Ureter (tissue), 1 donor: Measurements from ENCODE around the gene FLAD1. TPM values are rescaled to one million over a fixed set of nuclear protein-coding genes. Genes with fewer than 3 reads are reported as not detected.

Experiments used
- DNase-seq: peaks from one replicate; pipeline ENCODE4 v3.0.0-alpha.2; 2020; ENCODE audit warnings: low spot score
- total RNA-seq: library from RNA; stranded (reverse); gene quantifications from one replicate; pipeline ENCODE4 v1.2.4, GENCODE V29; 2023
- donor health status: DM: yes; HTN: yes; CAD: no.

The FLAD1 gene
- 48.3 TPM for total RNA-seq

DNA sequence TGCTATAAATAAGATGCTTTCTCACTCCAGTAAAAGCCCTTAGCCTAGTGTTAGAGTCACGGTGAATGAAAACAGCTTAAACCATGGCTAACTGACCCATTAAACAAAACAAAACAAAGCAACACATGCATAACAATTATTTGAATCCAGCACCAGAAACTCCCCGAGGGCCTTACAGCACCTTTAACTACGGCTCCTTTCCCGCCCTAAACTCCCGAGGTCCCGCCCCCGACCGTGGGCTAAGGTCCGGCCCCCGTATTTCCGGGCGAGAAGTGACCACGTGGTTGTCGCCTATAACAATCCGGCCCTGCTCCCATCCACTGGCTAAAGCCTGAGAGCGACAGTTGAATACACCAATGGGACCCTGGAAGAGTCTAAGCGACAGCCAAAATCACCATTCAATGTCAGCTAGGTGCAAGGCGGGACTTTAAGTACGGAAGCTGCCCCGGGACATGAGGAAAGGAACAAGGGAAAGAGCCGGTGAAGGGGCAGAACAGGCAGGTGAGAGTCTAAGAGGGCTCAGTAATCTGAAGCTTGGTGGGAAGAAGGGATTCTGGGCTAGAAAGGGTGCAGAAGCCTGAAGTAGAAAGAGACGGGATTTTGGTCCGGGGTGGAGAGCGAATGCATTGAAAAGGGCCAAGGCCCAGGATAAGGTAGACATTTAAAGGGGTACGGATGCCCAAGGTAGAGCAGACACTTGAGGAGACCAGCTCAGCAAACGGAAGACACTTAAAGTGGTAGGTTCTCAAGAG lies at the start of gene FLAD1:
TSS of gene FLAD1 (plus strand) at position 448 of the 752 bp plus-strand sequence. CDS start 351 bp downstream, outside the sequence.
- DNase-seq: peak; percentile 98

DNA sequence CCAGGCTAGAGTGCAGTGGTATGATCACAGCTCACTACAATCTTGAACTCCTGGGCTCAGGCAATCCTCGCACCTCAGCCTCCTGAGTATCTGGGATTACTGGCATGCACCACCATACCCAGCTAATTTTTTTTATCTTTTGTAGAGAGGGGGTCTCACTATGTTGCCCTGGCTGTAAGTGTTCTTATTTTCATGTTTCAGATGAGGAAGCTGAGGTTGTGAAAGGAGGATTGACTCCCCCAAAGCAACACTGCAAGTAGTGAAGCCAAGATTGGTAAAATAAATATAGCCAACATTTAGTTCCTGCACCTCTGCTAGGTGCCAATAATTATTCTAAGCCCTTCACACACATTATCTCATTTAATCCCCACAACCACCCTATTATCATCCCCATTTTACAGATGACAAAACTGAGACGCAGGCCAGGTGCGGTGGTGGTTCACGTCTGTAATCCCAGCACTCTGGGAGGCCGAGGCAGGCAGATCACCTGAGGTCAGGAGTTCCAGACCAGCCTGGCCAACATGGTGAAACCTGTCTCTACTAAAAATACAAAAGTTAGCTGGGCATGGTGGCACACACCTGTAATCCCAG lies 48.7 kb upstream of the FLAD1 start:
- DNase-seq: no peak

DNA sequence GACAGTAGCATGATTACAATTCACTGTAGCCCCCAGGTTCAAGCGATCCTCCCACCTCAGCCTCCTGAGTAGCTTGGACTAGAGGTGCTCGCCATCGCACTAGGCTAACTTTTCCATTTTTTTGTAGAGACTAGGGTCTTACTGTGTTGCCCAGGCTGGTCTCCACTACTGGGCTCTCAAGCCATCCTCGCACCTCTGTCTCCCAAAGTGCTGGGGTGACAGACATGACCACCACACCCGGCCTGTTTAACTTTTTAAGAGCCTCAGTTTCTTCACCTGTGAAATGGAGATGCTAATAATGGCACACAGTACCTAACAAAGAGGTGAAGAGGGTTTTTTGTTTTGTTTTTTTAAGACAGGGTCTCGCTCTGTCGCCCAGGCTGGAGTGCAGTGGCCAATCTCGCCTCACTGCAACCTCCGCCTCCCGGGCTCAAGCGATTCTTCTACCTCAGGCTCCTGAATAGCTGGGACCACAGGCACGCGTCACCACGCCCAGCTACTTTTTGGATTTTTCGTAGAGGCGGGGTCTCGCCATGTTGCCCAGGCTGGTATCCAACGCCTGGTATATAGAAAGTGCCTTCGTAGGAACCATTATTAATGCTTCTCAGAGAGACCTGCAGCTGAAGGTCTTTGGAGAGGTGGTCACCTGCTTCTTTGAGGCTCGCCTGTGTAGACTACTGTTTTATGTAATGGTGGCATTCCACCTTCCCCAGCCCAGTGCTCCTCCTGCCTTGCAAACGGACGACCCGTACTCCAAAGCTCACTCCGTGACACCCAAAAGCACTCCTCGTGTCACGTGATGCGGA lies 47.2 kb upstream of the FLAD1 start:
- no peak for DNase-seq

DNA sequence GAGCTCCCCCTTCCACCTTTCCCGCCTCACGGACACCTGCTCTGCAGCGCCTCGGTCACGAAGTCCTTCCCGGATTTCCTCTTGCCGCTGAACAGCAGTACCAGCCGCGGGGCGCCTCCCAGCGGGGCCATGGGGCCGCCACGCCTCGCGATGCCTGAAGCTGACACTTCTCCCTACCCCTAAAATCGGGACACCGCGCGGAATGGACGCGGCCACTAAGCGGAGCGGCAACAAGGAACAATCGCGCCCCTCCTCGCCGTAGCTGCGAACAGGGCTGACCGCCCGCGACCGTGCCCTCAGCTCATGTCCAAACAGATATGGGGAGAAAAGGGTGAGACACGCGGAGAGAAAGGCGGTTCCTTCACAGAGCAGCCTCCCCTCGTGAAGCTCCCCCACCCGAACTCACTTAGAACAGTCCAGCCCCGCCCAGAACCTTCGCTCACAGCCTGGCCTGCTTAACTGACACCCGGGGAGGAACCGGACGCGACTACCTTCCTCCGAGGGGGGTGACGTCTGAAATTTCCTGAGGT lies 46.5 kb upstream of the FLAD1 start, which contains the start of gene PMVK:
TSS of gene PMVK (minus strand) at position 165 of the 530 bp plus-strand sequence. CDS start at position 131, 34 bp downstream.
- peak; percentile 98 for DNase-seq

DNA sequence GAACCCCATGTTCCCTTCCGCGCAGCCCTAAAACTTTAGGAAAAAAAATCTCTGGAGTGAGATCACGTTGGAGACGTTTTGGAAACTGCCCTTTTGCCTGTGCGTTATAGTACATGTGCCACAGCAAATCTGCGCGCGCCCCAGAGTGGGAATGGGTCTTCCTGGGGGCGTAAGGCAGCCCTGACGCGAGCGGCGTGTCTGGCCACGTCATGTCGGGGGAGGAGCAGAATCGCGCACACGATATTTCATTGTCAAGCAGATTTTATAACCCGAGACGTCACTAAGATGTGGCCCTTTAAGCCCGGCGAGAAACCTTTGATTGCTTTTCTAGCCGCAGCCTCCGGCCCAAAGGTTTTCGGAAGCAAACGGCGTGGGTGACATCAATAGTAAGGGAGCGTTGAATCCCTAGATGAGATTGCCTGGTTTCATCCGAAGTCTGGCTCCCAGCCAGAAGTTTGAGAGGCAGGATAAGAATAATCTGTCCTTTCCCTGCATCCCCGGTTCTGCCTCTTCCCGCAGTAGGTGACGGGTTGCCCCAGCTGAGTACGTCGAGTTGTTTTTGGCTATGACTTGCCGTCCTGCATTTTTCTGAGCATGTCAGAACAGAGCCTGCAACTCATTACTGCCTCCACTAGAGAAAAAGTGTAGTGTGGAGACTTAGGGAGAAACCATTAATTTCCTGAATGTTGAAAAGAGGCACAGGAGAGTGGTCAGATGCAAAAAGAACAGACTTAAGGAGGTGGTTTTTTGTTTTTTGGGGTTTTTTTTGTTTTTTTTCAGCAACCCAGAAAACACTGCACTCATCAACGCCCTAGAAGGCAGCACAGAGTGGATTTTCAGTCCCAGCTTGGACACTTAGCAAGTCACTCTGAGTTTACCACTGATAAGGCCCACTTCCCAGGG lies 45.8 kb upstream of the FLAD1 start:
- DNase-seq: peak; percentile 92

DNA sequence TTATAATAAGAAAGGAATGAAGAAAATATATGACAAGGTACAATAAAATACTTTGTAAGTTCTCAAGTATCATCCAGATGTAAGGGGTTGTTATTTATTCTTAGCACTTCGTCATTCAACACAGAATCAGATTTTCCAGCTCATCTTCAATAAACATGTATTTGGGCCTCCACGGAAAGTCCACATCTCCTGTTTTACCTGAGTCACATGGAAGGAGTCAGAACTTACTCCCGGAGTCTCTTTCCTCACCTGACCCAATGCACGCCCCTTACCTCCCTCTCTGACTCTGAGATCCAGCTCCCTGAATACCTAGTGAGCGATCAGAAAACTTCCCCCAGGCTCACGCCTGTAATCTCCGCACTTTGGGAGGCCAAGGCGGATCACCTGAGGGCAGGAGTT lies 45.2 kb upstream of the FLAD1 start:
- no peak for DNase-seq

DNA sequence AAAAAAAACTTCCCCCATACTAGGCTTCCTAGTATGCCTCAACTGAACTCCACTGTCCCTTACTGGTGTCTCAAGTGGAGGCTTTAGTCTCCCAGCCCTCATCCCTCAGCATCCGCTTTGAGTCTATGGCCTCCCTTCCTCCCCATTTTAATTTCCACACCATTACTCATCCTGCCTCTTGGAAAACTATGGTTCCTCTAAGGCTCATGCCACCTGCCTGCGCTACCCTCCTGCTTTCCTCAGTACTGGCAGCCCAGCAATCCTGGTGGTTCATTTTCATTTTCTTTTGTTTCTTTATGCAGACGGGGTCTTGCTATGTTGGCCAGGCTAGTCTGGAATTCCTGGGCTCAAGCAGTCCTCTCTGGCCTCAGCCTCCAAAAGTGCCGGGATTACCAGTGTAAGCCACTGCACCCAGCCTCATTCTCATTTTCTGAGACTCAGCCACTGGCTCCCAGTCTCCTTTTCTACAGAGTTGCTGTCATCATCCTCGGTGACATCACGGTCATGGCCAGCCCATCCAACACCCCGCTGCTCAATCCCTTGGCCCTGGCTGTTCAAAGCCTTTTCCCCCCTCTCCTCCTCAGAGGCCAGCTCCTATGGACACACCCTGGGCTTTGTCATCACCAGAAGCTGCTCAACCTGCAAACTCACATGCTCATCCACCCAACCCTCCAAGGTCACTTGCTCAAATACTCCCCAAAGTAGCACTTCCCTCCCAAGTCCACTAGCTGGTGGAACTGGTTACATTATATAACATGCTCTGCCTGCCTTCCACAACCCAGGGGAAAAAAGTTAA lies 44.3 kb upstream of the FLAD1 start:
- peak; percentile 76 for DNase-seq

DNA sequence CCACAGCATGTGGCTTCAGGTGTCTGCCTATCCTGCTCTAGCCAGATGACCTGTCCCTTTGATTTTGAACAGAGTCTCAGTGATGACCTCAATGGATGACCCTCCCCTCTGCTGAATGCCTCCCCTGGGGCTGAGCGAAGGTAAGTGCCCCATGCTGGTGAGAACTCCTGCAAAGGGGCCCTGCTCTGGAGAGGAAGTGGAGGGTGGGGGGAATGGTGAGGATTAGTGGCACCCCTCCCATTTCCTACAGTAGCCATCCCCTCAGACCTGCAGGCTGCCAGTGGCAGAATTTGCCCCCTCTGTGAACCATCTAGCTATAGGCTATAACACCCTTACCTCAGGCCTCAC lies 43.0 kb upstream of the FLAD1 start:
- DNase-seq: no peak

DNA sequence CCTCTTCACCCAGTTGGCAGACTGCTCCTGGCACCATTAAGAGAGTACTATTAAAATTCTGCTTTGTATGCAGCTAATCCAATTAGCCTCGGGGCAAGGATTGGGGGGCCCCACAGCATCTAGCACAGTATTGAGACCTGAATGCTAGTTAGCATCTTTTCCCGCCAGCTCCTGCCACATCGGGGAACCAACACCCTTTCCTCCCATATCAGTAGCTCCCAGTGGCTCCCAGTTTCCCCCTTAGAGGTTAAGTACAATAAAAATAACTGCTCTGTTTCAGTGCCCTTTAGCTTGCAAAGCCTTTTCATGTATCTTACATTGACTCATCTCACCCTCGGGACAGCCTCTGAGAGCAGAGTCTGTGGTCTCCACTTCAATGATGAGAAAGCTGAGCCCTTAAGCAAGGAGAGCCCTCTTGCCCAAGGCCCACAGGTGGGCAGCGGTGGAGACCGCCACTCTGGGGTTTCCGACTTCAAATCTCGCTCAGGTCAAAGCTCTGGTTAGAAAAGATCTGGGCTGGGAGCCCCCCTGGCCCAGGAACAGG lies 42.4 kb upstream of the FLAD1 start:
- DNase-seq: no peak

DNA sequence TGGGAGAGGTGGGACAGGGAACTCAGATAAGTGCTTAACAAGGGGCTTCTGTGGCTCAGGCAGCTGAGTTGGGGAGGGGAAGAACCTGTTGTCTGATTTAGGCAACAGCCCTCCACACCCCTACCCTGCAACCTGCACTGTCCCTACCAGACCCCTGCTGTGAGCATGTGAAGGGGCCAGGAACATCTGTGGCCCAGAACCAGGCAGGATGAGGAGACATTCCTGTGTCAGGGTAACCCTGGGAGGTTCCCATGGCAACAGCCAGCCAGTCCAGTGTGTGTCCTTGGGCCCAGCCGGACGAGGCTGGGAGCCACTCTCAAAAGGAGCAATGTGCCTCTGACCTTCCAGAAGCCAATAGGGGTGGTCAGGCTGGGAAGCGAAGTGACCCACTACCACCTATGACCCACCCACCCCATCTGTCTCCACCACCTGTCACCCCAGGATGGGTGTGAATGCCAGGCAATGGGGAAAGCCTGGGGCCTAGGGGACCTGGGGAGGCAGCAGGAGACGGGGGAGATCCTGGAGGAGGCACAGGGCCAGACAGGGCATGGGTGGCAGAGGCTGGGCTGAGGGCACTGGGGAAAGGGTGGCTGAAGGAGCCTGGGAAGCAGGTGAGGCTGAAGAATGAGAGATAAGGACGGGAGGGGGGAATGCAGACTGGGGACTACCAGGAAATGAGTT lies 41.7 kb upstream of the FLAD1 start:
- no peak for DNase-seq

DNA sequence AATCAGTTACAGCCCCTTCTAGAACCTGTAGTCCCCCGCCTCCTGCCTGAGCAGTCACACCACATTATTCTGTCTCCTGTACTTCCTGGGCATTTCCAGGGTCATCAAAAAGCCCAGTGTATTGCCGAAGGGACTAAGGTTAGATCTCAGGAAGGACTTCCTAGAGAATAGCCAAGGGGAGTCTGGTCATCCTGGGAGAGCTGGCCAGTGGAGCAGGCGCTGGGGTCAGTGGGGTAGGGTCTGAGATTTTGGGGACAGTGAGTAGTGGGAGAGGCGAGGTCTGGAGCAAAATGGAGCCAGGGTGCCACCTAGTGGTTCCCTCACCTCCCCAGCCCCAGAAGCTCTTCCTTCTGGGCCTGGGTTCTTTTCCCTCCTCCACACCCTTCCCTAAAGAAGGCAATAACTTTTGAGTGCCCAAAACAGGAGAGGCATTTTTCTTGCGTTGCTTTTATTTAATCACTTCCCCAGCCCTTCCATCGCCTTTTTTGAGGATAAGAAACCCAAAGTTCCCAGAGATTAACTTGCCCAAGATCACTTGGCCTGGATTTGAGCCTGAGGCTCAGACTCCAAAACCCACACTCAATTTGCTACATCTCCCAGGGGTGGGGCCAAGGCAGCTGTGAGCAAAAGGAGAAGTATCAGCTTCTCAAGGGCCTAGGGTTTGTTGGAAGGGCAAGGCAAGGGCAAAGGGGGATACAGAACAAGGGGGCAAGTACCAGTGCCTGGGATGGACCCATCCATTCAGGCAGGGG lies 39.3 kb upstream of the FLAD1 start:
- DNase-seq: no peak

DNA sequence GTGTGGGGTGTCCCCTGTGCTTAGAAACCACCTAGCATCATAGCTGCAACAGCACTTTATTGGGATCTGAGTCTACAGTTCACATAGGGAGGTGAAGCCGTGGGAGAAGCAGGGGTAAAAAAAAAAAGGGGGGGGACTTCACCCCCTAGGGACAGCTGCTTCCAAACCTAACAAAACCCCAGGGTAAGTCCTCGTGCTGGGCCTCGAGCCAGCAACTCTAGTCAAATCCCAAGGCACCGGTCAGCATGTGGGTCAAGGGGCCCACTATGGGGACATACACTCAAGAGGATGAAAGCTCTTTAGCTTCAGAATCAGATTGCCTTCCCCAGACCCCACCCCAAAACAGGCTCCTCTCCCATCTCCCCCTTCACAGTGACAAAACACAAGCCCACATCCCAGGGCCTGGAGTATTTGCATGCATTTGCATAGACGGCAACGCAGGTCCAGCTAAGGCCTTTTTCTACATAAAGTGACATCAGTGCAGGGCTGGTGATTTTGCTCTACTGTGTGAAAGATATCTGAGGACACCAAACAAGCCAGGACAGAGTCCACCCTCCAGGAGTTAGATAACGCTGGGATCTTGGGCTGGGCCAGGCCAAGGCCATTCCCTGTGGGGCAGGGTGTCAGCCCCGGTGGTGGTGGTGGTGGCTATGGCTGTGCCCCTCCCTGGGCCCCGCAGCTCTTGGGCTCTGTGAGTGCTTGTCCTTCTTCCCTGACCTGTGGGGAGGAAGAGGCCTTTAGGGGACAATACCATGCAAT lies 38.6 kb upstream of the FLAD1 start:
- DNase-seq: no peak

DNA sequence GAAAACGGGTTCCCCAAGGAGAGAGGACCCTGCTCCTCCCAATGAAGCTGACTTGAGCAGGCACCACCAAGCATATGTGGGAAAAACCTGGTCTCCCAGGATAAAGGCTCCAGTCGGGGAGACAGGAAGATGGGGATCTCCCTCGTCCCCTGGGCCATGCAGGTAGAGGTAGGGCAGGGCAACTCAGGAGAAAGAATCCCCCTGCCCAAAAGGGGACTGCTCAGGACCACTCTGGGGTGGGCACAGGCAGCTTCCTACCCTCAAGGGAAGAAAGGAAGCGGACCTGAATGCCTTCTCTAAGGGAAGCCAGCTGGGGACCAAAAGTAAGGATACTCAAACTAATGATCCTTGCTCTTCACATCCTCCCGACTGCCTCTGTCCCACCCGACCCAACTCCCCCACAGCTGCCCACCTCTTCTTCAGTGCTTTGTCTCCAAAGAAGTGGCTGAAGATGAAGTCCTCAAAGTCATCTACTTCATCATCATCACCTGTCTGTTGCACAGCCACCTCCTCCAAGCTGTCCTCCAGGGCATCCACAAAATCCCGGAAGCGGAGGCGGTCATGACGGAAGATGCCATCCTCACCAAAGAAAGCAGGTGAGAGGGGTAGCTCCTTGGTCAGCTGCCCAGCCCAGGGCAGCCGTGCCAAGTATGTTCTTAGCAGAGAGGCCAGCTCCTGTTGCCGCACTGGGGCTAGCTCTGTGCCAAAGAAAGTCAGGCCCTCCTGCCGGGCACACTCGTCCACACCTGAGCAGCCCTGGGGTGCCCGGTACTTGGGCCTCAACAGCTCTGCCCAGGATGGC lies 37.8 kb upstream of the FLAD1 start:
- no peak for DNase-seq

DNA sequence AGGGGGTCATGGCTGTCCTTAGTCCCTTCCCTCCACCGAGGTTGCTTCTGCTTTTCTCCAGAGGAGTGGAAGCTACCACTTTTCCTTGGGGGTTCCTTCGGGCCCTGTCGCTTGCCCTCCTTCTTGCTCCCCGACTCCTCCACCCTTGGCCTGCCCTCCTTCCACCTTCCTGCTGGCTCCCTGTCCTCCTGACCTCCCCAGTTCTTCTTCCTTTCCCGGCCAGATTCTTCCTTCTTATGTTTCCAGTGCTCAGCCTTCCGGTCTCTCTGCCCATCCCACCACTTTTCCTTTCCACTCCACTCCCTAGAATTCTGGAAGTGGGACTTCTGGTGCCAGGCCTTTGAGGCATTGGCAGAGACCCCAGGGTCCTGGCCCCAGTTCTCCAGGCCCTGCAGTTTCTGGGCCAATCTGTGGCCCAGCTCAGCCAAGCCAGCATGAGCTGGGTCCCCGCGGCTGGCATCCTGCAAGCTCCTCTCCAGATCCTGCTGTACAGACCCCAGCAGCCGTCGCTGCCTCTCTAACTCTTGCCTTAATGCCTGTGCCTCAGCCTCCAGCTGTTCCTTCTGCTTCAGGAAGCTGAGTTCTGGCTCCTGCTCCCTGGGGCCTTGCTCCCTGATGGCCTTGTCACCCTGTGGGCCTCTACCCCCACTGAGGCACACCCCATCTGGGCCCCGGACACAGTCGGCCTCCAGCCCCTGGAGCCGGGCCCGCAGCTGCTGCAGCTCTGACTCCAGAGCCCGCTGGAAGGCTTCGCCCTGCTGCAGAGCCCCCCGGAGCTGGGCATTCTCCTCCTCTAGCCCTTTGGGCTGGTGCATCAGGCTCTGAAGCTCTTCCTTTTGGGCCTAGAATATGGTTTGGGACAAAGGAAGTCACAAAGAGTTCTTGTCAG lies 36.9 kb upstream of the FLAD1 start:
- no peak for DNase-seq

DNA sequence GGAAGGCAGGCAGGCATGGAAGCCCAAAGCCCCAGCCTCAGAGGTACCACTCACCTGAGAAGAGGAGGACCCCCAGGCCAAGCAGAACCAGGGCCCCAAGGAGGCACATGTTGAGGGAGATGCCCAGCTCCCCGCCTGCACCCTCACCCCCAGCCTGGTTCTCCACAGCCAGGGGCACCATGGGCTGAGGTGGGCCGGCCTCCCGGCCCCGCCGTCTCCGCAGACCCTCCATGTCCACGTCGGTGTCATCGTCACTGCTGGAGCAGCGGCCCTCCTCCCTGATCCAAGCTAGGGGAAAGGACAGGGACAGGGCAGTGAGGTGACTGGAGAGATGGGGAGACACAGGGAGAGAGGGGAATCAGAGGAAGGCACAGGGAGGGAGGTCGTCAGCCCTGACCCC lies 35.1 kb upstream of the FLAD1 start:
- DNase-seq: no peak
